ENCODE data around the gene PRR9.

GRCh38 chr1:153253693-153254092 is 36.3 kb downstream of the PRR9 start:
- no peak for TF ChIP-seq HIC1 (tag by site-specific recombination; IDR thresholded peaks at IDR 0.05)
- no peak for TF ChIP-seq CTCF (tag by site-specific recombination; IDR thresholded peaks at IDR 0.05)
- TF ChIP-seq INSM2 (tag by site-specific recombination; IDR thresholded peaks at IDR 0.05) = no peak
- no peak for TF ChIP-seq ZFP3 (tag by site-specific recombination; IDR thresholded peaks at IDR 0.05; ENCODE audit: low read depth)
- TF ChIP-seq ZNF37A (tag by site-specific recombination; IDR thresholded peaks at IDR 0.05) = no peak
- no peak for TF ChIP-seq ZNF785 (tag by site-specific recombination; IDR thresholded peaks at IDR 0.05)
- TF ChIP-seq REPIN1 (tag by site-specific recombination; IDR thresholded peaks at IDR 0.05; ENCODE audit: low read depth) = no peak
- TF ChIP-seq ZNF837 (tag by site-specific recombination; IDR thresholded peaks at IDR 0.05) = no peak
- no peak for TF ChIP-seq ZNF433 (tag by site-specific recombination; IDR thresholded peaks at IDR 0.05; ENCODE audit: low read depth)
- no peak for TF ChIP-seq ELK4 (IDR thresholded peaks at IDR 0.05; ENCODE audit: borderline replicate concordance, low read depth, low read length)
- TF ChIP-seq ZNF18 (tag by site-specific recombination; IDR thresholded peaks at IDR 0.05) = no peak
- TF ChIP-seq KLF1 (tag by site-specific recombination; IDR thresholded peaks at IDR 0.05) = no peak

All from HEK293 (cell line).